Stimulated activated CD4-positive, alpha-beta T cell treated with anti-CD3 and anti-CD28 coated beads, Interleukin-15, amount 100 ng/mL, for 24 hours (primary cell): Measurements from ENCODE around the gene TNNT3.
"Not testable (repeated sequence)": the region's sequence is repeated elsewhere in the genome, so short reads cannot be mapped to it uniquely, and the experiment has no call there.

ENCODE experiments used
- DNase-seq: peaks from one replicate; pipeline ENCODE4 v3.0.0-alpha.2; 2020

TNNT3 gene

DNA sequence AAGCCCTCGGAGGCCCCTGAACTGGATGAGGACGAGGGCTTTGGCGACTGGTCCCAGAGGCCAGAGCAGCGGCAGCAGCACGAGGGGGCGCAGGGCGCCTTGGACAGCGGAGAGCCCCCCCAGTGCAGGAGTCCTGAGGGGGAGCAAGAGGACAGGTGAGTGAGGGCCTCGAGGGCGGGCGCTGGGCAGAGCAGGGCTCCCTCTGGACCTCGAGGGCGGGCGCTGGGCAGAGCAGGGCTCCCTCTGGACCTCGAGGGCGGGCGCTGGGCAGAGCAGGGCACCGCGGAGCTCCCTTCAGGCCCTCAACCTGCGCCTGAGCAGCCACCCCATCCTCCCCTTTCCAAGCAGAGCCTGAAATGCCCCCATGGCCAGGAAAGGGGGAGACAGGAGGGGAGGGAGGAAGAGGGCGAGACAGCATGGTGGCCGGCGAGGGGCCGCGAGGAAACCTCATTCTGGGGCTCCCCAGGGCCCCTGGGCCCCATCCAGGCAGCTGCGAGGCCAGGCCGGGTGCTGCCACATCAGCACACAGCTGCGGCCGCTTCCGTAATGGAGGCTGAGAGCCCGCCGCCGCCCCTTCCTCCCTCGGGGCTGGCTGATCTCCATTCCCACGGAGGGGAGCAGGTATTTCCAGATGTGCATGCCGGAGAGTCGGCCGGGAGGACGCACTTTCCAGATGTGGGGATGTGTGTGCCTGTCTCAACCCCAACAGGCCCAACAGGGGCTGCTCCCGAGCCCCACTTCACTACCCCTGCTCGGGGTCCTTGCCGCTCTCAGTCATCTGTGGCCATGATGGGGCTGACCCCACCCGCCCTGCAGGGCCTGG, 37.9 kb upstream of the TNNT3 start:
- DNase-seq, result no peak

DNA sequence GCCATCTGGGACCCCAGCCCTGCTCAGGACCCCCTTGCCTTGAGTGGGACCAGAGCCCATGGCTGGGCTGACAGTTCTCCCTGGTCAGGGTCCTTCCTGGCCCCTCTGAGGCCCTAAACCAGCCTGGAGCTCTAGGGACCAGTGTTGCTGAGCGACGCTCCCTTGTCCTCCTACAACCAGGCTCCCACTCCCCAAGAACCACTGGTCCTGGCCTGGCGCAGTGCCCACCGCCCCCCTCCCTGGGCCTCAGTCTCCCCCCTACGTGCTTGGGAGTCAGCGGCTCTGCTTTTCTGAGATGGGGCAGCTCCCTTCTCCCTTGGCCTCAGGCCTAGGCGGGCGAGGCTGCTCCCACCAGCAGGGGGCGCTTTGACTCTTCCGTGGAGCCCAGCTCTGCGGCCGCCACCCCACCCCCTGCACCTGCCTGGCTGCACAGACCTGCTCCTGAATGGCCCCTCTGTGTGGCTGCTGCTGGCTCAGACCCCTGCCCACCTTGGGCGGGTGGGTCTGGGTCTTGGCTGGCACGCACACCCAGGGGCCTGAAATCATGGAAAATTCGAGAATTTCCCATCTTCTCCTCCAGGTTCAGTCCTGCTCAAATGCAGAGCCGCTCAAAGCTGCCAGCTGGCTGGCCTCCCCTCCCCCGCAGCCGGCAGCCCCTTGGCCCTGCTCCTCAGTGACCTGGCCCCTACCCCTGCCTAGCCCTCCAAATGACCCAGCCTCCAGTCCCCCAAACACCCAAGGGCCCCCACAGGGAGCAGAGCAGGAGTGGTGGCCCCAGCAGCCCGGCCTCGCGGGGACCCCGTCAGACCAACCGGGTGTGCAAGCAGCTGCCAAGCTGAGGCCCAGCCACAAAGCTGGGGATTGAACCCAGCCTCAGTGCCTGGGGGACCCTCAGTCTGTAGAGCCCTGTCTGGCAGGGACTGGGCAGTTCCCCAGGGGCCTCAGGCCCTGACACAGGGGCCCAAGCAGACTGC, 37.0 kb upstream of the TNNT3 start:
- DNase-seq, result peak; percentile 88

DNA sequence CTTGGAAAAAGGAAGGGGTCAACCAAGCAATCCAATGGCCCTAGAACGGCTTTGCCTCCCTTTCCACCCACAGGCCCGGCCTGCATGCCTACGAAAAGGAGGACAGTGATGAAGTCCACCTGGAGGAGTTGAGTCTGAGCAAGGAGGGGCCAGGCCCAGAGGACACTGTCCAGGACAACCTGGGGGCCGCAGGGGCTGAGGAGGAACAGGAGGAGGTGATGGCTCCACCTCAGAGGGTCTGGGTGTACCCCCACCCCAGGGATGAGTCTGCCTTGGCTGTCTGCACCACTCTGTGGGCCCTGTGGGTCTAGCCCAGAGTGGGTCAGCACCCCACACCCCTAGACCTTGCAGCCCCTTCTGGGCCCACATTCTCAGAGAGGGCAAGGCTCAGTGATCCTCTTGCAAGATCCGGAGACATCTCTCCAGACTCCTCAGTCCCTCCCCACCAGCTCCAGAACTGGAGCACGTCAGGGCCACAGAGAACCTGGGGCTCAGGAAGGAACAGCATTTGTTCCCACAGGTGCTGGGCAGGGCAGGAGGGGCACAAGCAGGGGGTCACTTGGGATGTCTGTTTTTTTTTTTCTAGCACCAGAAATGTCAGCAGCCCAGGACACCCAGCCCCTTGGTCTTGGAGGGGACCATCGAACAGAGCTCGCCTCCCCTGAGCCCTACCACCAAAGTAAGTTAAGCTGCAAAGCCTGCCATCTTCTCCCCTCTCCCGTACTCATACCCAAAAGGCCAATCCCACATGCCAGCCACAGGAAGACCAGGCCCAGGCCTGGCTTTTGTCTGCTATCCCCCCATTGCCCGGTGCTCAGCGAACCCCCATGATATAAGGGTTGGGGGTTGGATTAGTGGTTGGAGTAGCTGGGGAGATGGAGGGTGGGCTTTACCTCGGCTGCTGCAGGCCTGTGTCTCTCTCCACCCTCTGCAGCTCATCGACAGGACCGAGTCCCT, 35.9 kb upstream of the TNNT3 start:
- no peak for DNase-seq

DNA sequence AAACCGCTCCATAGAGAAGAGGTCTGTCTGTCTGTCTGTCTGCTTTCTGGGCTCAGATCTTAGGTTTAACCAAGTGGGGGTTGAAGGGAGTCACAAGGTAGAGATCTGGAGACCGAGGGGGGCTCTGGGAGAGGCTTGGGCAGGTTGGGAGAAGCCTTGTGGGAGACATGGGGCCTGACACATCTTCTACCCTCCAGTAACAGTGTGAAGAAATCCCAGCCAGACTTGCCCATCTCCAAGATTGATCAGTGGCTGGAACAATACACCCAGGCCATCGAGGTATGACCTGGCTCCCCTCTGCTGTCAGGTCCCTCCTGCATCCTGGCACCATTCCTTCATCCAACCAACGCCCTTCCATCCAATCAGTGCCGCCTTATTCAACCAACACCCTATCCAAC, 35.2 kb upstream of the TNNT3 start:
- no peak for DNase-seq

DNA sequence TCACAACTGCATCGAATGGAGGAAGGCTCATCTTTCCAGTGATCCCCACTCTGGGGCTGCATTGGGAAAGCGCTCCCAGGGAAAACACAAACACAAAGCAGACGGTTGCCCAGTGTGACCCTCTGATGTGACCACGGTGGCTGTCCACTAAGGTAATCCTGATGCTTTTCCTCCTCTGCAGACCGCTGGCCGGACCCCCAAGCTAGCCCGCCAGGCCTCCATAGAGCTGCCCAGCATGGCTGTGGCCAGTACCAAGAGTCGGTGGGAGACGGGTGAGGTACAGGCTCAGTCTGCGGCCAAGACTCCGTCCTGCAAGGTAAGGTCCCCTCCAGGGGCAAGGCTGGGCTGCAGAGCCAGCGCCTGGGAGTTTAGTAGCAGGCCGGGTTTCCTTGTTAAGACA, 33.0 kb upstream of the TNNT3 start:
- not testable (repeated sequence) for DNase-seq

DNA sequence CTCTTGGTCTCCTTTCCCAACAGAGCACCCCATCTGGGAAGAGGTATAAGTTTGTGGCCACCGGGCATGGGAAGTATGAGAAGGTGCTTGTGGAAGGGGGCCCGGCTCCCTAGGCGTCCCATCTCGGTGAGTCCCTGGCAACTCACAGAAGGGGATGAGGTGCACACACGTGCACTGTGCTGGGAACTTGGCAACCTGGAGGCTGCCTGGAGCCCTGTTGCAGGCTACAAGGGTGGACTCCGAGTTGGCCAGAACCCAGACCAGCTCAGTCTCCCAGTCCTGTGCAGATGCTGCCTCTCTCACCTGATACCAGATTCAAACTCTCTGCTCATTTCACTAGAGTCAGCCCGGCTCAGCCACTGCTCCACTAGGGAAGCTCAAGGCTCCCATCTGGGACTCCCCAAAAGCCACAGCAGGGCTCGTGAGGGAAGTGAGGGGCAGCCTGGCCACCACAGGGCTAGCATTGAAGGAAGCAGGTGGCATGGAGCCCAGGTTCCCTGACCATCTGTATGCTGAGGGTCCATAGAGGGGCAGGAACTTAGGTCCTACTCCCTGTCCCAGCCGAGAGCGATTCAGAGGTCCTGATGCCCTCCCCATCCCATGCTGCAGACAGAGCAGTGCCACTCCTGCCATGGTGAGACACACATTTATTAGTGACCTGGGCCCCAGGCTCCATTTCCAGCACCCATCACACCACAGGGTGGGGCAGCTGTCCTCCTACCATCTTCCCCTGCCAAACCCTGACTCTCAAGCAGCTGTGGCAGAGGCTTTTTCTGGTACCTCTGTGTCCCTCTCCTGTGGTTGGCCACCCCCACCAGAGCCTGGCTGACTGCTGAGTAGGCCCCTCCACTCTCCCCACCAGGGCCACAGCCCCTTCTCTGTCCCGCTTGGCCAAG, 31.8 kb upstream of the TNNT3 start:
- no peak for DNase-seq

DNA sequence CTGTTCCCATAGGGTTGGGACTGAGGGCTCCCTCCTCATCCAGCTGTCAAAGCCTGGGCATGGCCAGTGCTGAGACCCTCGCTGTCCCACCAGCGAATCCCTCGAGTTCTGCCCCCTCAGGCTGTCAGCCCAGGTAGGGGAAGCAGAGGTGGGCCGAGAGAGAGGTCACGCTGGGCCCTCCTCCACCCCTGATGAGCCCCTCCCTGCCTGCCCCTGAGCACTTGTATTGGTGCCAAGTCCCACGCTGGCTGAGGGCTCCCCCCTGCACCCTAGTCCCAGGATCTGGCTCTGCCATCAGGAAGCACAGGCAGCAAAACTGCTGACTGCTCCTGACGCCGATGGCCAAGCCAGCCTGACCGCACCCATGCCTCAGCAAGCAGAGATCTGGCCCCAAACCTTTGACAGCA, 31.2 kb upstream of the TNNT3 start:
- DNase-seq, result no peak

DNA sequence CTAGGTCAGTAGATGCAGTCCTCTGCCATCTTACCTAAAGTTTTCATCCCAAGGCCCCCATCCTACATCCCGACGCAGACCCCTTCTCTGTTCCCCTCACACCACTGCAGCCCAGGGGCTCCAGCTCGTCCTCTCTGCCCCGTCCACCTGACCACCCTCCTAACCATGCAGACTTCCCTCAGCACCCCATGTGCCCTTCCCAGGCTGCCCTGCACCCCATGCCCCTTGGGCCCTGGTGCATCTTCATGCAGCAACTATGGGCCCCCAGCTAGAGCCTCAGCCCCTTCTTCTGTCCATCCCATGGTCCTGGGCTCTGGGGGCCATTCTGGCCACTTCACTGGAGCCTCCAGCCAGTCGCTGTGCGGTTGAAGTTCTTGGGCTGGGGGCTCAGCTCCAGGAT, 30.7 kb upstream of the TNNT3 start:
- DNase-seq, result no peak

DNA sequence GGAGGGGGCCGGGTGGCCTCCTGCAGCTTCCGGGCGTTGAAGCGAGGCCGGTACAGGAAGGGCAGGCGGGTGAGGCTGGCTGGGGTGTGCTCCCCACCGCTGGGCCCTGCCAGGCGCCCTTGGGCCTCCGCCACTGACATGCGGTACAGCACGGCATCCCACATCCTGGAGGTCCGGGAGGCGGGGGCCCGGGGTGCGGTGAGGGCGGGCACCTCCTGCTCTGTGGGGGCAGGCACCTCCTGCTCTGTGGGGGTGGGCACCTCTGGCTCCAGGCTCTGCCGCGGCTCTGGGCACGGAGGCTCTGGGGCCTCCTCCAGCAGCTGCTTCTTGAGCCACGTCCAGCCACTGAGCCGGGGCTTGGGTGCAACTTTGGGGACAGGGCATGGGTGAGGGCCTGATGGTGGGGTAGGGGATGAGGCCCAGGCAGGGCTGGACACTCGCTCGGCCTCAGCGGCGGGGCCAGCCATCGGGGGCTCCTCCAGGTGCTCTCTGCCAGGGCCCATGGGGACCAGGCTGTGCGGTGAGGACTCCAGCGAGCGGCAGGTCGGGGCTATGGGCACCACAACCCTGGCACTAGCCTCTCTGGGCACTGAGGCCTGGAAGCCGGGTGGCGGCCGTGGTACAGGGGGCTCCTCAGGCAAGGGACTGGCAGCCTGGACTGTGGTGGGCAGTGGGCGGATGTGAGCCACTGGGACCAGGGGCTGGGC, 30.1 kb upstream of the TNNT3 start:
- DNase-seq, result peak; percentile 83

DNA sequence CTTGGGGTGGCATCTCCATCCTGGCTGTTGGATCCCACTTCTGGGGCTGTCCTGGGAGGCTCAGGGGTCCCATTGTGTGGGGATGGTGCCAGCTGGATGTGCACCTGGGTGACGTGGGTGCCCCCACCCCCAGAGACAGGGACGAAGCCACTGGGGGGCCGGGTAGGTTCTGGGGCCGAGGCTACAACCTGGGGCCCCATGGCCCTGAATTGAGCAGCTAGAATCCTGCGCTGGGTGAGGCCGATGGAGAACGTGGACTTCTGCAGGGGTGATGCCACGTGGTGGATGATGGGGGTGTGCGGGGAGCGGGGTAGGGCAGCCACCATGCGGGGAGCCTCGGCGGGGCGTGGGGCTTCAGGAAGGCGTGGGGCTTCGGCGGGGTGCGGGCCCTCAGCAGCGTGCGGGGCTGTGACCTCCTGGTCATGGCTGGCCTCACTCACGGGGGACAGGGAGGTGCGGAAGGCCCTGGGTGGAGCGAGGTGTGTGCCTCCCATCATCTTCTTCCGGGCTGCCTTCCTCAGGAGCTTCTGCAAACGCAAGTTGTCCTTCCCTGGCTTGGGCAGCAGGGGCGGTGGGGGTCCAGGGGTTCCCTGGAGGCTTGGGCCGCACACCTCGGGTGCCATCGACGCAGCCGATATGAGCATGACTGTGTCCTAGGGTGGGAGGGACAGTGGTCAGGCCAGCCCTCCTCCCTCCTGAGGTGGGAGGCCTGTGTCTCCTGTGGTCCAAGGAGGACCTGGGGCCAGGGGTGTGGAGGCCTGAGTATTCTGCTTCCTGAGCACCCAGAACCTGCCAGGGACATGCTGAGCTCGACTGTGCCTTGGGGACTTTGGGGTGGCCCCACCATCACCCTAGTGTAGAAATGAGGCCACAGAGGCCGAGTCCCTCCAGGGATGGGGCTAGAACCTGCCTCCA, 29.3 kb upstream of the TNNT3 start:
- DNase-seq, result peak; percentile 37

DNA sequence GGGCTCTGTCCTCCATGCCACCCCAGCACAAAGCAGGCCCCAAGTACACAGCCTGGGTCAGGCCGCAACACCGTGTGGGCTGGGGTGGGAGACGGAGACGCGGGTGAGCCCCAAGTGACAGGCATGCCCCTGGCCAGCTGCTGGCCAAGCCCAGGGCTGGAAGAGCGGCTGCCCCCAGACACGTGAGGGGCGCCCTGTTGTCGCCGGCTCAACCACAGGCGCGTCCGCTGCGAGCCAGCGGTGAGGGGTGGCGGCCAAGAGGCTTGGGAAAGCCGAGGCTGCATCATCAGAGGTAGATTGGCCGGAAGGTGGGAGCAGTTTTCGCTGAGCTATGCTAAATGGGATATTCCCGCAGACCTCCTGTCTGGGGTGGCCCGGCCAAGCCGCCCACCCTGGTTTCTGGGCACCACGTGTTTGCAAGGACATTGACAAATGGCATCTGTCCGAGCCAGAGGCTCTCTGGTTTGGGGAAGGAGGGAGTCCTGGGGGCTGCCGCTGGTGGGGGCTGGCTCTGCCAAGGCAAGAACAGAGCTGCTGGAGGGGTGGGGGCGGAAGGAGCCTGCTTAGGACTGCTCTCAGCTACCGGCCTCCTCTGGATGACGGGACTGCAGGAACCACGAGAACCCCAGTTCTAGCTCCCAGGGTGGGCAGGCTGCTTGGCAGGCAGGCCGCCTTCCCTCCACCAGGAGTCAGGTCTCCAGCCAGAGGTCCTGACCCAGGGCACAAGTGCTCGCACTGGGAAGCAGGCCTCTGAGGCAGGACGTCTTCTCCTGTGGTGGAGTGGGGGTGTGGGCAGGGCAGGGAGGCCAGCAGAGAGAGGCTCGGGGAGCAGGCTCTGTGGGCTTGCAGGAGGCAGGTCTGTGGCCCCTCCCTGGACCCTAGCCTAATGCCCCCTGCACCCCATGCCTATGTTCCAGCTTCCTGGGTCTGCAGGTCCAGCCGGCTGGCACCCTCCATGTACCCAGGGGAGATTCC, 28.4 kb upstream of the TNNT3 start:
- DNase-seq, result no peak

DNA sequence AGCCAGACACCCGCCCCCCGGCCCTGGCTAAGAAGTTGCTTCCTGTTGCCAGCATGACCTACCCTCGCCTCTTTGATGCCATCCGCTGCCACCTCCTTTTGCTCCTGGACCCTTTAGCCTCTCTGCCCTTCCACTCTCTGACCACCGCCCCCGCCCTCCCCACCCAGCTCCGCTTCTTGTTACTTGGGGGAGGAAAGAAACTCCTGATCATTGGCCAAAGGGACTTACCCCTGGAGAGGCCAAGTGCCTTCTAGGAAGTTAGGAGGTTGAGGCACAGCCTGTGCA, 27.7 kb upstream of the TNNT3 start, which contains the start of gene PRR33:
Gene PRR33, minus strand, starts transcription at position 65 of the 285 bp plus-strand sequence. CDS start 1,311 bp downstream, outside the sequence.
- DNase-seq, result no peak

DNA sequence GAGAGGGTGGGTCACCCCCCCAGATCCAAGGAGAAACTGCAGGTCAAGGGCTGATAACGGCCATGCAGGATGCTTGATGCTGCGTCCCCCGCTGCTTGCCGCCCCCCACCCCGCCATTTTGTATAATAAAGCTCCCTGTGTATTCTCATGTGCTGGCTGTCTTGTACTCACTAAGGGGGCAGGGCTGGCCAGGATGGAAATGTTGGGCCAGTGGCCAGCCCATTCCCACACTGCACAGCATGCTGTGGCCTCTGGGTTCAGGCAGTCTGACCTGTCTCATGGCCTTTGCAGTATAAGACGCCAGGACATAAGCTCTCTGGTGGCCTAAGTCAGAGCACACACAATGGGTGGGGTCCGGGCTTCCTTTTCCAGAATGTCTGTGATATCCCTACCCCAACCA, 27.4 kb upstream of the TNNT3 start:
- DNase-seq, result no peak

DNA sequence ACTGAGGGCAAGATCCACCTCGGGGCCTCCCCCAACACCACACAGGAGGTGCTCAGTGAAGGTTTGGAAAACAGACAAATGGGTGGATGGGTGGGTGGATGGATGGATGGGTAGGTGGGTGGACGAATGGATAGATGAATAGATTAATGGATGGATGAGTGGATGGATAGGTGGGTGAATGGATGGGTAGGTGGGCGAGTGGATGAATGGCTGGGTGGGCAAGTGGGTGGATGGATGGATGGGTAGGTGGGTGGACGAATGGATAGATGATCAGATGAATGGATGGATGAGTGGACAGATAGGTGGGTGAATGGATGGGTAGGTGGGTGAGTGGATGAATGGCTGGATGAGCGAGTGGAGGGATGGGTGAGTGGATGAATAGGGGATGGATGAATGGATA, 26.9 kb upstream of the TNNT3 start:
- DNase-seq, result no peak

DNA sequence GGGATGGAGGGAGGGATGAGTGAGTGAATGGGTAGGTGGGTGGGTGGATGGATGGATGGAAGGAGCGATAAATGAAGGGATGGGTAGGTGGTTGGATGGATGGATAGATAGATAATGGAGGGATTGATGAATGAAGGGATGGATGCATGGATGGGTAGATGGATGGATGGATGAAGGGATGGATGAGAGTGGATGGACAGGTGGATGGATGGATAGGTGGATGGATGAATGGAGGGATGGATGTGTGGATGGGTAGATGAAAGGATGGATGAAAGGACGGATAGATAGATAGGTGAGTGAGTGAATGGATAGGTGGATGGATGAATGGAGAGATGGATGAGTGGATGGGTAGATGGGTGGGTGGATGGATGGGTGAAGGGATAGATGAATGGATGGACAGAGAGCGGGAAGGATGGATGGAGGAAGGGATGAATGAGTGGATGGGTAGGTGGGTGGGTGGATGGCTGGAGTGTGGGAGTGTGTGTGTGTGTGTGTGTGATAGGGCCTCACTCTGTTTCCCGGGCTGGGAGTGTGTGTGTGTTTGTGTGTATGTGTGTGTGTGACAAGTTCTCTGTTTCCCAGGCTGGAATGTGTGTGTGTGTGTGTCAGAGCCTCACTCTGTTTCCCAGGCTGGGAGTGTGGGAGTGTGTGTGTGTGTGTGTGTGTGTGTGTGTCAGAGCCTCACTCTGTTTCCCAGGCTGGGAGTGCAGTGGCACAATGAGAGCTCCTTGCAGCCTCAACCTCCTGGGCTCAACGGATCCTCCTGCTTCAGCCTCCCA, 25.7 kb upstream of the TNNT3 start:
- DNase-seq, result no peak

DNA sequence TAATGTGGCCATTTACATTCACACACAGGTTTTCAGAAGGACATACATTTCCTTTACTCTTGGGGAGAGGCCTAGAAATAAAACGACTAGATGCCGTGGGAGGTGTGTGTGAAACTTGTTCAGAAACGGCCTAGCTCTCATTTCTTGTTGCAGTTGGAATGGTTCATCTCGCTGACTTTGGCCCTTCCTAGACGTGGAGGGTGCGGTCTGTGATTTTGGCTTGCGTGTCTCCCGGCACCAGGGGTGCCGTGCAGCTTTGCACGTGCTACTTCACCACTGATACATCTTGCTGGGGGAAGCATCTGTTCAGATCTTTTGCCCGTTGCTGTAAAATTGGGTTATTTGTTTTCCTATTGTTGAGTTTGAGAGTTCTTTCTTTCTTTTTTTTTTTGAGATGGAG, 24.7 kb upstream of the TNNT3 start:
- DNase-seq, result no peak

DNA sequence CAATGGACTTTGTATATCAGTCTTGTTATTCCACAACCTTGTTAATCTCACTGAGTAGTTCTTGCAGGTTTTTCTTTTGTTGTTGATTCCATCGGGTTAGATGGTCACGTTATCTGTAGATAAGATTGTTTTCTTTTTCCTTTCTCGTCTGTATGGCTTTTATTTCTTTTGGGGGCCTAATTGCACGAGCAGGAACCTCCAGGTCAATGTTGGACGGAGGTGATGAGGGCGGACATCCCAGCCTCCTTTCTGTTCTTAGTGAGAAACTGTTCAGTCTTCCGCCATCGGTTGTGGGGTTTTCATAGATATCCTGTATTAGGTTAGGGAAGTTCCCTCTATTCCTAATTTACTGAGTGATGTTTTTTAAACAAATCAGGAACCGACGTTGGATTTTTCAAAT, 23.0 kb upstream of the TNNT3 start:
- DNase-seq, result no peak

DNA sequence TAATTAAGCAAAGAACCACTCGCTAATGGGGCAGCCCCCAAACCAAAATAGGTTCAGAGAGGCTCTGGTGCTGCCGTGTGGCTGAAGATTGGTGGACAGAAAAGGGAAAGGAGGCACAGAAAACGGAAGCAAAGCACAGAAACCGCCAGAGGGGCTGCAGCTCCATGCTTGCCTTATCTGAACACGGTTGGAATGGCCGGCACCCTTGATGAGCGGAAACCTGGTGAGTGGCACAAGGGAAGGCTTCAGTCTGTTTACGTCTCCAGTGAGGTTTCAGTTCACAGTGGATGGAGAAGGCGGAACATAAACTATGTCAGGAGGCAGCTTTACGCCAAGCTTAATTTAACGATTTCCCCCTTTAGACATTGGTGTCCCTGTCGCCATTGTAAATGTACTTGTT, 22.6 kb upstream of the TNNT3 start:
- no peak for DNase-seq
